ENCODE data around the gene CLDN19.

- TF ChIP-seq CTCF (IDR thresholded peaks at IDR 0.05) (no peak), POLR2A (IDR thresholded peaks at IDR 0.05) (no peak)
Measured at GRCh38 chr1:42769811-42770210, 29.8 kb upstream of the CLDN19 start.
